ENCODE data around the gene PDE1C.
A peak's percentile ranks its signal among the peaks of the same experiment; 100 is the strongest.
"Not testable (repeated sequence)": the region's sequence is repeated elsewhere in the genome, so short reads cannot be mapped to it uniquely, and the experiment has no call there.

The PDE1C gene

DNA sequence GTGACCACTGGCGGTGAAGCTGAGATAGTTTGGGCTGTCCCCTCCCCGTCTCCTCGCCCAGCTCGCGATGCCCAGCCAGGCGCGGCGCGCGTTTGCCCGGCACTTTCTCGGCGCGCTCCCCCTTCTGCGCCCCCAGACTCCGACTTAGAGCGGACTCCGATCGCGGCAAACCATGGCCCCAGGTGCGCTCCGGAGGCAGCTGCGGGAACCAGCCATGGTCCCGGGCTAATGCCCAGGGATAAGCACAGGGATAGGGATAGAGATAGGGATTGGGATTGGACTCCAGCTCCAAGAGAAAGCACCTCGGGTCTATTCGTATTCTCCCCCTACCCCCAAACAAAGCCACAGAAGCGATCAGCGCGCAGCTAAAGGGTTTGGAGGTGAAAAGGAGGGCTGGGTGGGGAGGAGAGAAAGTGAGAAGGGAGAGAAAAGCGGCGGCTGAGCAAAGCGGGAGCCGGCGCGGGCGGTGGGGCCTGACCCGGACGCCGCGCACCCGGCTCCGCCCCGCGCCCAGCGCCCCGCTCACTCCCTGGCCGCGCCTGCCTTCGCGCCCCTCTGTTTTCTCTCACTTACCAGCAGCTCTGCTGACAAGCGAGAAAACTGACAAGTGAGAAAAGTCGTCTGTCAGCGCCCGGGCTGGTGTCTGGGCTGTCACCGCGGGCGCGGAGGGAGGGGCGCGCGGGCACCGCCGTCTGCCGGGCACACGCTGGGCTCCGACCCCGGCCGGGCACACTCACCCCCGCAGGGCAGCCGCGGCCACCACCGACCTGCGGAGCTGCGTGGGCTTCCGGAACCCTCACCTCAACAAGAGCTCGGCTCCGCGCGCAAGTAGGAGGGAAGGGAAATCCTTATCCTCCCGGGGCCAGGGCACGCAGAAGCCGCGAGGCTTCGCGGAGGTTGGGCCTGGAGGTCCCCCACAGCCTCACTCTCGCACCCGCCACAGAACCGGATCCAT is at the start of gene PDE1C:
Gene PDE1C (minus strand): TSS at position 2 of the 955 bp plus-strand sequence.
- peak; percentile 71 for DNase-seq

GRCh38 chr7:32119790-32120196 is 49.6 kb upstream of the PDE1C start:
- DNase-seq = no peak

DNA sequence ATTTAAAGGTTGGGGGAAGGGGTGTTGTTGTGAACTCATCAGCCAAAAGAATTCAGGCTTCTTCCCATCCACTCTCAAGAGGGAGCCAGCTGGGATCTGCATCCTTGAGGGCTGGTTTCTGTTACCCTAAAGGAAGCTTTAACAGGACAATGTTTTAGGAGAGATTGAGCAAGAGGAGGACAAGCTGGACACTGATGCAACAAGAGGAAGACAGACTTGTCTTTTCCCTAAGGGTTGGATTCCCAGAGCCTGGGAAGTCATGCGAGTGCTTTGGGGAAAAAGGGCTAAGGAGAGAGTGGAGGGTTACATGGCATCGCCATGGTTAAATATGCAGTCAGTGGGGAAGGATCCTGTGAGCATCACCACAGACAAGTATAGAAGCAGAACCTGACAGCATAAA is 47.6 kb upstream of the PDE1C start:
- no peak for DNase-seq

DNA sequence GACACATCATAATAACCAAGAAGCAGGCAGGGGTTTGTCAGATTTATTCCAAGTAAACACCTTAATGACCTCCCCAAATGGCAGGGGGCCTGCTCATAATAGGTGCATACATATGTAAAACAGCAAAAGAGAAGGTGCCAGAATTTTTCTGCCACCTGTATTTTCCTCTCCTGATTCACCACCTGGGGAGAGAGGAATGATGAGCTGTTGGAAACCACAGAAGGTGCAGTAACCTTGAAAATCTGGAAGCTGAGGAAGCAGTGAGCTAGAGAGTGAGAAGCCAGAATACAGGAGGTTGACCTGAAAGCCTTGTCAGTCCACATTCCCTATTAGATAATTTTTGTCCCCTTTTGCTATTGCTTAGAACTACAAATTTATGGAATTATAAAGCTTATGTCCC is 46.2 kb upstream of the PDE1C start:
- DNase-seq = no peak

- DNase-seq = no peak
These were observed 45.6 kb upstream of the PDE1C start for GRCh38 chr7:32115831-32116230.

GRCh38 chr7:32108651-32109050 is 38.4 kb upstream of the PDE1C start:
- DNase-seq = no peak

DNA sequence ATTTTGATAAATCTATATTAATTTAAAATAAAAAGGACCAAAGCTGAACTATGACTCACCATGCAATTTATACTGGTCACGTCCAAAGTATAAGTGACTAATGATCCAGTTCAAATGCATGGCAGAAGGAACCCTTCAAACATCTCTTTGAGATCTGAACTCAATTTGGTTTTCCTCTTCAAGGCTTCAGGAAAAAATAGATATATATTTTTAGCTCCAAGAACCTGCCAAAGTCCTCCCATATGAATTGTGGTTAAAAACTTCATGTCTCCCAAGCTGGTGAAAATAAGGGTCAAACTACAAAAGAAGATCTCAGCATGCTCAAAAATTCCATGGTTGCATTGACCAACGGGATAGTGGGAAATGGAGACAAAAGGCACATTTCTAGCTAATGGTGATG is 34.6 kb upstream of the PDE1C start:
- DNase-seq = no peak

GRCh38 chr7:32103361-32103760 is 33.2 kb upstream of the PDE1C start:
- no peak for DNase-seq

DNA sequence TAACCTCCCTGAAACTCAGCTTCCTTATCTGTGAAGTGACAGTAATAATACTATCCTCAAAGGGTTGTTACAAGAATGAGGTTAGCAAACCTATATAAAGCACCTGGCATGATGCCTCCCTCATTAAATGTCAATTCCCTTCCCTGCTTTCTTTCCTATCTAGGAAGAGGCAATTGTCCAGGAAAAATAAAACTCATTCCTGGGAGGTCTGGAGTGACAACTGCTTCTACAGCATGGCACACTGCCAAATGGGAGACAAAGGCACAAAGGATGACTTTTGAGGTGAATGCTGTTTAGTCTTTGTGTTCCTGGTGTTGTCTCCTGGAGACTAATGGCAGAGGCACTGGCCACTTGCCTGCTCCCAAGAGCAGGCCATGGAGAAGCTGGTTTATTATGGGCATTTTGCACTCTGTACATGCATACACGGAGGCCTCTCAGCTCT is 32.2 kb upstream of the PDE1C start:
- DNase-seq = no peak

- no peak for DNase-seq
These were observed 30.2 kb upstream of the PDE1C start for GRCh38 chr7:32100407-32100907.

DNA sequence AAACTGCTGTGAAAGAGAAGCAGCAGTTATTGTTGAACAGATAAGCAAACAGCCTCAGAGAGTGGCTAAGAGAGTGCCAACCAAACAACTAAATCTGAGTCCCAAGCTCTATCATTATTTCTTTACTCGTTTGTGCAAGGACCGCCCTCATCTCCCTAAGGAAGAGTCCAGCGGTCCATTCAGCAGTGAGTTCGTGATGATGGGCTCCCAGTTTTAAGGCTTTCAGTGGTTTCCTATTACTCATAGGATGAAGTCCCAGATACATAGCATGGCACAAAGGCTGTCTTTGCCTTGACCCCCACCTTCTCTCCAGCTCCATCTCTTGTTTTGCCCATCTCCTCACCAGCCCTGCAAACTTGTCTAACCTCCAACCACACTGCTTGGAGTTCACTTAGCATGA is 24.3 kb upstream of the PDE1C start:
- no peak for DNase-seq

DNA sequence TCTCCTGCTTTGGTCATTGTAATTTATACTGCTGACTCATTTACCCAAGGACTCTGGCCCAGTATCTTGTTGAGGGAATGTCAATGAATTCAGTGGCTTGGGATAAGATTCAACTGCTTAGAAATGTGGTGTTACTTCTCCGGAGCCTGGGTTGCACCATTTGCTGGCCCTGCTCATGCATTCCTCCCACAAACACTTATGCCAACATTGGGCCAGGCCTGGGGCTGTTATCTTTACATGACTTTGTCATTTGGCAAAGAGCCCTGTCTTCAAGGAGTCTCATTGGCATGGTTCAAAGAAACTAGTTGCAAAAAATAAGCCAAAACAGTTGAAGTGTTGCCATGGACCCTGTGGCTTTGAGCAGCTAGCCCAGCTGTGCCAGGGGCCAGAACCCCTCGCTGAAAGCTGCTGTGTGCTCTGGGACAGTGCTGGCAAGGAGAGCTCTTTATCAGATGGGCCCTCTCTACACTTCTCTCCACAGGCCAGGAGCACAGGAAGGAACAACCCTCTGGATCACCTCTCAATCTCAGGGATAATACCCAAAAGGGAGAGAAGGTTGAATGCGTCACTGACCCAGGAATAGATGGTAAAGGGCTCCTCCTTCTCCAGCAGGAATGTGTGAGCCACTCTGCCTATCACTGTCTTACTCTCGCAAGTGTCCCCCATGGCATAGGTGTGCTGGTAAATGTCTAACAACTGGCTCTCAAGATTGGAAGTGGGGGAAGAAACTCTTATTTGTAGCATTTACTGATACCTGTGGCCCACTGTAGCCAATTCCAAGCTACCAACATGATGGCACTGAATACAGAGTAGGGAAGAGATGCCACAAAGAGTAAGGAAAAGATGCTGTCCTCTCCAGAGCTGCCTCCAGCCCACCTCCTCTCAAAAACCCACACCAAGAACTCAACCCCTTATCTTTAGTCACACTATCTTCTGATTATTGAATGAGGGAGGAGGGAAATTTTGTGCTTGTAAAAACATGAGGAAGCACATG is 23.5 kb upstream of the PDE1C start:
- no peak for DNase-seq

- DNase-seq = no peak
These were observed 22.1 kb upstream of the PDE1C start for GRCh38 chr7:32092346-32092745.

- DNase-seq = no peak
These were observed 21.5 kb upstream of the PDE1C start for GRCh38 chr7:32091608-32092210.

- no peak for DNase-seq
These were observed 19.5 kb upstream of the PDE1C start for GRCh38 chr7:32089678-32090077.

GRCh38 chr7:32089256-32089655 is 19.0 kb upstream of the PDE1C start:
- no peak for DNase-seq

DNA sequence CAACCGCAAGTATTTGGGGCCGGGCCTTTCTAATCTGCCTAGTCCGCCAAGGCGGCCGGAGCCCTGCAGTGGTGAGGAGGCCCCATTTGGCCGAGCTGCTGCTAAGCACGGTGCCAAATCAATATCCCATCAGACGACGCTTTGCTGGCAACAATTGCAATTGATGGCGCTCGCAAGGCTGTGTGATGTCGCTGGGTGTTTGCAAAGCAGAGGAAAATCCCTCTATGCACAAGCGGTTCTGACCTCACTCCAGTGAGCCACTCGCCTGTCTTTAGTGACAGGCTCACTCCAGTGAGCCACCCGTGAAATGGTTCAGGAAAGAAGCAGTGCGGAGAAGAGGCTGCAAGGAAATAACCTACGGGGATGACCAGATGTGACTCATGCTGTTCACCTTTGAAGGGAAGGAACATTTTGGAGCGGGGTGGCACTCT is 18.3 kb upstream of the PDE1C start:
- DNase-seq = peak; percentile 62

GRCh38 chr7:32079510-32079909 is 9.3 kb upstream of the PDE1C start:
- DNase-seq = no peak

- DNase-seq = no peak
These were observed 8.6 kb upstream of the PDE1C start for GRCh38 chr7:32078824-32079223.

GRCh38 chr7:32077806-32078205 is 7.6 kb upstream of the PDE1C start:
- DNase-seq = no peak

- not testable (repeated sequence) for DNase-seq
These were observed 6.6 kb upstream of the PDE1C start for GRCh38 chr7:32076802-32077201.

- DNase-seq = no peak
These were observed 5.4 kb upstream of the PDE1C start for GRCh38 chr7:32075612-32076011.
